Caco-2 (cell line): Measurements from ENCODE around the gene CD36. TPM values are rescaled to one million over a fixed set of nuclear protein-coding genes. Genes with fewer than 3 reads are reported as not detected.

Experiments
- BruUV-seq: library from RNA; stranded (reverse); fragments of 400-500 nt; replicated peaks from 2 replicates; lab custom pipeline; 2021; lab: Mats Ljungman, UMichigan
- CTCF ChIA-PET: fragments of 300-600 bp; sonication (Branson Sonifier 250); formaldehyde crosslinking; loops from one replicate; lab custom pipeline; 2022; ENCODE audit warnings: antibody characterized with exemption; lab: Charles Lee
- POLR2A ChIA-PET: fragments of 300-600 bp; sonication (Branson Sonifier 250); formaldehyde crosslinking; loops from one replicate; lab custom pipeline; 2022; ENCODE audit warnings: antibody characterized with exemption; lab: Charles Lee
- DNase-seq, 2 experiments: peaks; one replicate each; pipeline versions ENCODE4 v3.0.0 to v3.0.0-alpha.2; 2020 to 2022
- H3K27me3 ChIP-seq: replicated peaks from 2 replicates; pipeline ENCODE4 v1.6.0; 2011; ENCODE audit warnings: low read length; ENCODE audit not compliant: control insufficient read depth, insufficient read depth
- H3K36me3 ChIP-seq: 2 replicates; pipeline ENCODE4 v1.5.1; 2011; ENCODE audit warnings: low read length; ENCODE audit not compliant: control insufficient read depth, insufficient read depth
- H3K4me1 ChIP-seq: fragments of 250-450 bp; sonication (Bioruptor Pico); 2 replicates; pipeline ENCODE4 v1.5.1; 2020; ENCODE audit warnings: mild to moderate bottlenecking
- H3K4me3 ChIP-seq: 2 replicates; pipeline ENCODE4 v1.5.1; 2011; ENCODE audit warnings: low read depth, mild to moderate bottlenecking, control low read depth, low read length
- H3K9me3 ChIP-seq: fragments of 250-450 bp; sonication (Bioruptor Pico); 2 replicates; pipeline ENCODE4 v1.5.1; 2020; ENCODE audit warnings: mild to moderate bottlenecking, moderate library complexity
- H3K27ac Mint-ChIP-seq: one replicate; pipeline ENCODE4 v1.8.0; 2022; ENCODE audit warnings: mixed read lengths; ENCODE audit not compliant: unreplicated experiment
- H3K27me3 Mint-ChIP-seq: one replicate; pipeline ENCODE4 v1.8.0; 2022; ENCODE audit warnings: mixed read lengths; ENCODE audit not compliant: insufficient read depth, unreplicated experiment
- H3K36me3 Mint-ChIP-seq: one replicate; pipeline ENCODE4 v1.8.0; 2022; ENCODE audit warnings: mild to moderate bottlenecking, mixed read lengths; ENCODE audit not compliant: insufficient read depth, unreplicated experiment
- H3K4me1 Mint-ChIP-seq: one replicate; pipeline ENCODE4 v1.8.0; 2022; ENCODE audit warnings: low read depth, mixed read lengths; ENCODE audit not compliant: unreplicated experiment
- H3K4me3 Mint-ChIP-seq: one replicate; pipeline ENCODE4 v1.8.0; 2022; ENCODE audit warnings: mild to moderate bottlenecking, moderate library complexity, mixed read lengths; ENCODE audit not compliant: unreplicated experiment
- H3K9me3 Mint-ChIP-seq: one replicate; pipeline ENCODE4 v1.8.0; 2022; ENCODE audit warnings: mixed read lengths; ENCODE audit not compliant: unreplicated experiment
- intact Hi-C: fragments of 100-400 bp; cut with micrococcal nuclease; formaldehyde crosslinking; loops from one replicate; pipeline ENCODE4 v1.10.0; 2022; ENCODE audit not compliant: unreplicated experiment
- total RNA-seq: library from RNA; stranded (reverse); gene quantifications from 2 replicates; pipeline ENCODE4 v1.2.3, GENCODE V29; 2022
- TF ChIP-seq, protein P1 (sequence below), 2 experiments: fragments of 200-600 bp in 1 of 2; IDR thresholded peaks; 1 replicate in 1 of 2; 2 replicates in 1 of 2; pipeline versions ENCODE4 v1.5.1 to v1.8.0; 2011 to 2022; ENCODE audit warnings: antibody characterized with exemption in 1 of 2, control low read depth in 1 of 2, inconsistent platforms in 1 of 2, low read depth in 1 of 2, low read length in 1 of 2, mild to moderate bottlenecking in 1 of 2, moderate library complexity in 1 of 2; ENCODE audit not compliant: insufficient read depth in 1 of 2, severe bottlenecking in 1 of 2, unreplicated experiment in 1 of 2

Gene CD36
- total RNA-seq, 1 experiment from 2014 or later, result not detected

DNA sequence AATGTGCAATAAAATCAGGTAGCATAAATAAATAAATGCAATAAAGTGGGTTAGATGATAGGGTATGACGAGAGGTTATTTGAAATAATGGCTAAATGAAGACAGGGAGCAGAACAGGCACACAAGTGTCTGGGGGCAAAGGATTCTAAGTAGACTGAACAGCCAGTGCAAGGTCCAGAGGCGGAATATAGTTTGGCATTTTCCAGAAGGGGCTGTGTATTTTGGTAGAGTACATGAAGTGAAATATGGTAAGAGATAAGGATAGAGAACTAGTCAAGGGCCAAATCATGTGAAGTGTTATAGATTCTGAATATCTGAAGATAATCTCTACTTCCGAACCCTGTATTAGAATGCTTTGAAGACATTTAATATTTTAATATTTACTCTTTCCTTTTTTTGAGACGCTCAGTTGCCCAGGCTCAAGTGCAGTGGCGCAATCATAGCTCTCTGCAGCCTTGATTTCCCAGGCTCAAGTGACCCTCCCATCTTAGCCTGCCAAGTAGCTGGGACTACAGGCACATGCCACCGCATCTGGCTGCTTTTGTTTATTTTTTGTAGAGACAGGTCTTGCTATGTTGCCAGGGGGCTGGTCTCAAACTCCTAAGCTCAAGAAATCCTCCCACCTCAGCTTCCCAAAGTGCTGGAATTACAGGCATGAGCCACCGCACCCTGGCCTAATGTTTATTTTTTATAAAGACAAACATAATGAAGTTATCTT lies 44.4 kb upstream of the CD36 start:
- ChIA-PET CTCF (no interaction called here), POLR2A (no interaction called here)
- BruUV-seq, result no TSS peak
- Mint-ChIP-seq H3K27me3 (peaks cover 2% of the 10 kb centered on the region), H3K36me3 (no peaks in the 10 kb centered on the region), H3K9me3 (no peaks in the 10 kb centered on the region), H3K27ac (no peak overlapping the region), H3K4me1 (no peaks in the 10 kb centered on the region), H3K4me3 (no peak overlapping the region)
- no peaks in the 10 kb centered on the region for H3K9me3 ChIP-seq
- intact Hi-C loops, result no loop called here
- H3K36me3 ChIP-seq, result no peaks in the 10 kb centered on the region
- no peak overlapping the region for H3K4me3 ChIP-seq
- no peaks in the 10 kb centered on the region for H3K4me1 ChIP-seq
- no peak for DNase-seq
- TF ChIP-seq, protein P1, sequence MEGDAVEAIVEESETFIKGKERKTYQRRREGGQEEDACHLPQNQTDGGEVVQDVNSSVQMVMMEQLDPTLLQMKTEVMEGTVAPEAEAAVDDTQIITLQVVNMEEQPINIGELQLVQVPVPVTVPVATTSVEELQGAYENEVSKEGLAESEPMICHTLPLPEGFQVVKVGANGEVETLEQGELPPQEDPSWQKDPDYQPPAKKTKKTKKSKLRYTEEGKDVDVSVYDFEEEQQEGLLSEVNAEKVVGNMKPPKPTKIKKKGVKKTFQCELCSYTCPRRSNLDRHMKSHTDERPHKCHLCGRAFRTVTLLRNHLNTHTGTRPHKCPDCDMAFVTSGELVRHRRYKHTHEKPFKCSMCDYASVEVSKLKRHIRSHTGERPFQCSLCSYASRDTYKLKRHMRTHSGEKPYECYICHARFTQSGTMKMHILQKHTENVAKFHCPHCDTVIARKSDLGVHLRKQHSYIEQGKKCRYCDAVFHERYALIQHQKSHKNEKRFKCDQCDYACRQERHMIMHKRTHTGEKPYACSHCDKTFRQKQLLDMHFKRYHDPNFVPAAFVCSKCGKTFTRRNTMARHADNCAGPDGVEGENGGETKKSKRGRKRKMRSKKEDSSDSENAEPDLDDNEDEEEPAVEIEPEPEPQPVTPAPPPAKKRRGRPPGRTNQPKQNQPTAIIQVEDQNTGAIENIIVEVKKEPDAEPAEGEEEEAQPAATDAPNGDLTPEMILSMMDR (IDR thresholded peaks at IDR 0.05; ENCODE audit: insufficient read depth in 1 of 2, low read depth in 1 of 2, low read length in 1 of 2, severe bottlenecking in 1 of 2, unreplicated experiment in 1 of 2), result no peak
- H3K27me3 ChIP-seq, result no peaks in the 10 kb centered on the region

DNA sequence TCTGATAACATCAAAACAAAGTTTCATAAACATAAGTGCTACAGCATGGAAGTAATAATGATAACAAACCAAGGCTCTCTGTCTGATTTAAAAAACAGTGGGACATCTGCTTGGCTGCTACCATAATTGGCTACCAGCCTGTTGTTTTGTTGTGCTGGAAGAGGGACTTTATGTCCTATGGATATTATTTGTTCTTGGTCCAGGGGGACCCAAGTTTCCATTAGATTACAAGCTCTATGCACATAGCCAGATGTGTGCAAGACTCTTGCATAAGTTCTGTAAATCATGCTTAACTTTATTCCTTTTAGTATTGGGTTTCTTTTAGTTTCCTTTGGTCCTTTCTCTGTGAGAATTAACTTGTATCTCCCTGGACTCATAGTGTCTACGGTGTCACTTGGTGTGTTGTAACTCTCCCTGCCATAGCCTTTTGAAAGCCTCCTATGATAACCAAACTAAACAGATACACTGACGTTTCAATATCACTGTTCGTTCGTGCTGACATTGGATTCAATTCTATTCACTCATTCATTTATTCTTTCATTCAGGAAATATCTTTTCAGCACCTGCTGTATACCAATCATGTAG lies 41.4 kb upstream of the CD36 start:
- Histone ChIP-seq H3K36me3 (no peaks in the 10 kb centered on the region), H3K27me3 (no peaks in the 10 kb centered on the region), H3K4me1 (no peaks in the 10 kb centered on the region), H3K9me3 (no peaks in the 10 kb centered on the region), H3K4me3 (no peak overlapping the region)
- ChIA-PET POLR2A (no interaction called here), CTCF (no interaction called here)
- DNase-seq, result no peak
- Mint-ChIP-seq H3K9me3 (no peaks in the 10 kb centered on the region), H3K27ac (no peak overlapping the region), H3K4me1 (no peaks in the 10 kb centered on the region), H3K36me3 (no peaks in the 10 kb centered on the region), H3K4me3 (no peak overlapping the region), H3K27me3 (peaks cover 2% of the 10 kb centered on the region)
- intact Hi-C loops, result no loop called here
- TF ChIP-seq, protein P1 (IDR thresholded peaks at IDR 0.05; ENCODE audit: insufficient read depth in 1 of 2, low read depth in 1 of 2, low read length in 1 of 2, severe bottlenecking in 1 of 2, unreplicated experiment in 1 of 2), result no peak
- BruUV-seq, result no TSS peak

DNA sequence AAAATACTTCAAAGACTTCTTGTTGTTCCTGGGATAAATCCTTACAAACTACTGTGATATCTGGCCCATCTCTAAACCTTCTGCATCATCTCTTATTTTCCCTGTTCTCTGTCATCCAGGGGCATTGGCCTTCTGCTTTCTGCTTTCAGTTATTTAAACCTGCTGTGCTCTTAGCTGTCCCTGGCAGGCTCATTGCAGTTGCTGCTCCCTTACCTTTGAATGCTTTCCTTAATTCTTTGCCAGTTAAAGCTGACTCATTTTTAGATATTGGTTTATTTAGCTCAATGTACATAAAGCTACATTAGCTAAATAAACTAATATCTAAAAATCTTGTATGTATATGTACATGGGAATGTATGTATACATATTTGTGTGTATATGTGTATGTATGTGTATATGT lies 40.6 kb upstream of the CD36 start:
- TF ChIP-seq, protein P1 (IDR thresholded peaks at IDR 0.05; ENCODE audit: insufficient read depth in 1 of 2, low read depth in 1 of 2, low read length in 1 of 2, severe bottlenecking in 1 of 2, unreplicated experiment in 1 of 2), result no peak
- Histone ChIP-seq H3K4me1 (no peaks in the 10 kb centered on the region), H3K4me3 (no peak overlapping the region), H3K36me3 (no peaks in the 10 kb centered on the region), H3K27me3 (no peaks in the 10 kb centered on the region), H3K9me3 (no peaks in the 10 kb centered on the region)
- Mint-ChIP-seq H3K27me3 (peaks cover 2% of the 10 kb centered on the region), H3K36me3 (no peaks in the 10 kb centered on the region), H3K4me1 (no peaks in the 10 kb centered on the region), H3K27ac (no peak overlapping the region), H3K9me3 (no peaks in the 10 kb centered on the region), H3K4me3 (no peak overlapping the region)
- intact Hi-C loops, result no loop called here
- BruUV-seq, result no TSS peak
- ChIA-PET CTCF (no interaction called here), POLR2A (no interaction called here)
- DNase-seq, result no peak
